Erythroblast (primary cell): Measurements from ENCODE around the gene SC5D.

Experiments
- GATA1 ChIP-seq: IDR thresholded peaks from 2 replicates; pipeline ENCODE4 v1.6.1; 2011; ENCODE audit warnings: low read depth, mild to moderate bottlenecking, control low read depth, low read length, moderate library complexity
- POLR2A ChIP-seq: IDR thresholded peaks from 2 replicates; pipeline ENCODE4 v1.6.1; 2011; ENCODE audit warnings: mild to moderate bottlenecking, low read length

- TF ChIP-seq POLR2A (no peak), GATA1 (no peak)
These were observed 18.1 kb upstream of the SC5D start for GRCh38 chr11:121274332-121274991.
